ENCODE measurements around the gene CHST1. TPM values are rescaled to one million over a fixed set of nuclear protein-coding genes. Genes with fewer than 3 reads are reported as not detected.

CHST1 gene
- total and polyA plus RNA-seq, 10 of the 15 experiments (the other 5 are each of a cell fraction or from before 2014, with no cell fraction given), result not detected

GRCh38 chr11:45678976-45679375 is 13.6 kb upstream of the CHST1 start:
- Histone ChIP-seq H2AFZ (ENCODE audit: control insufficient read depth, low read depth, low read length) (no peak overlapping the region), H4K20me1 (ENCODE audit: control insufficient read depth, insufficient read depth) (no peaks in the 10 kb centered on the region), H3K27ac (ENCODE audit: control insufficient read depth, insufficient read depth) (no peak overlapping the region), H3K9me3 (replicated peaks; ENCODE audit: control insufficient read depth, insufficient read depth, low read length) (no peaks in the 10 kb centered on the region), H3K9ac (ENCODE audit: control insufficient read depth, insufficient read depth, low read length) (no peak overlapping the region), H3K4me2 (ENCODE audit: control insufficient read depth, insufficient read depth) (no peak overlapping the region), H3K4me1 (ENCODE audit: control insufficient read depth, insufficient read depth, low read length) (peaks cover 8% of the 10 kb centered on the region), H3K79me2 (ENCODE audit: control insufficient read depth, insufficient read depth, low read length) (no peaks in the 10 kb centered on the region), H3K27me3 (replicated peaks in 1 of 2; ENCODE audit: control insufficient read depth in 2 of 2, insufficient read depth in 2 of 2, low read length in 1 of 2) (no peaks in the 10 kb centered on the region; a peak in 1 of 4 replicates), H3K4me3 (no peak overlapping the region), H3K36me3 (ENCODE audit: control insufficient read depth in 2 of 2, insufficient read depth in 2 of 2, low read length in 1 of 2) (no peaks in the 10 kb centered on the region)
- 38% methylated on average over 7 of the region's 7 CpGs for WGBS (ENCODE audit: insufficient coverage, insufficient replicate concordance, low lambda C conversion rate, missing lambda C conversion rate)
- intact Hi-C loops (cut with micrococcal nuclease; ENCODE audit: unreplicated experiment) (no loop called here), in situ Hi-C loops (cut with MboI) (no loop called here)
- TF ChIP-seq CREM (IDR thresholded peaks at IDR 0.05; ENCODE audit: low read depth) (no peak), POLR2AphosphoS5 (IDR thresholded peaks at IDR 0.05; ENCODE audit: low read length) (no peak), HDGF (IDR thresholded peaks at IDR 0.05) (no peak), PAX8 (IDR thresholded peaks at IDR 0.05) (no peak), SREBF1 (IDR thresholded peaks at IDR 0.05; ENCODE audit: low read length) (no peak), CHD4 (IDR thresholded peaks at IDR 0.05) (no peak), SRF (IDR thresholded peaks at IDR 0.05; ENCODE audit: low read depth in 2 of 2, low read length in 2 of 2) (no peak), MYB (IDR thresholded peaks at IDR 0.05; ENCODE audit: borderline replicate concordance, low read depth, low read length) (no peak), KAT2A (conservative IDR thresholded peaks at IDR 0.05; ENCODE audit: control insufficient read depth, low read depth, low read length) (no peak), BCLAF1 (IDR thresholded peaks at IDR 0.05) (no peak), ZBTB33 (IDR thresholded peaks at IDR 0.05) (no peak), EED (IDR thresholded peaks at IDR 0.05; ENCODE audit: low read depth) (no peak), SUPT20H (IDR thresholded peaks at IDR 0.05; ENCODE audit: borderline replicate concordance, control insufficient read depth, low read depth, low read length) (no peak)
- no TSS peak for BruUV-seq (replicated peaks)
- no peak for ATAC-seq
- FAIRE-seq, result no peak
- RAD21 ChIA-PET (ENCODE audit: unreplicated experiment), result no interaction called here
- DNase-seq (ENCODE audit: low read depth, low spot score), result no peak
- CTCF ChIA-PET, result interaction anchor here (1.2 kb wide), 1 partner anchor 92 kb away, joined by 7 read pairs; no protein-coding TSS in a partner anchor
- POLR2A ChIA-PET, result no interaction called here
- SMC1A ChIA-PET (ENCODE audit: uncharacterized antibody, unreplicated experiment), result no interaction called here
